Cardiac fibroblast (primary cell): ENCODE measurements around the gene MGST2.
A peak's percentile ranks its signal among the peaks of the same experiment; 100 is the strongest.

Experiments used
- DNase-seq, 2 donors: peaks; one replicate each; pipeline versions ENCODE4 v3.0.0 to v3.0.0-alpha.2; 2010; ENCODE audit warnings: low read depth in 2 of 2
- H3K4me3 ChIP-seq, 2 donors: replicated peaks in 1 of 2; 1 replicate in 1 of 2; 2 replicates in 1 of 2; pipeline ENCODE4 v1.5.1; 2011; ENCODE audit warnings: low read depth in 2 of 2, low read length in 2 of 2, mild to moderate bottlenecking in 2 of 2, moderate library complexity in 1 of 2
- TF ChIP-seq, protein P1 (sequence below): IDR thresholded peaks from one replicate; pipeline ENCODE4 v1.5.1; 2011; ENCODE audit warnings: low read depth, mild to moderate bottlenecking, low read length, inconsistent platforms

The MGST2 gene

GRCh38 chr4:139663561-139664138 is 2.0 kb upstream of the MGST2 start:
- TF ChIP-seq, protein P1, sequence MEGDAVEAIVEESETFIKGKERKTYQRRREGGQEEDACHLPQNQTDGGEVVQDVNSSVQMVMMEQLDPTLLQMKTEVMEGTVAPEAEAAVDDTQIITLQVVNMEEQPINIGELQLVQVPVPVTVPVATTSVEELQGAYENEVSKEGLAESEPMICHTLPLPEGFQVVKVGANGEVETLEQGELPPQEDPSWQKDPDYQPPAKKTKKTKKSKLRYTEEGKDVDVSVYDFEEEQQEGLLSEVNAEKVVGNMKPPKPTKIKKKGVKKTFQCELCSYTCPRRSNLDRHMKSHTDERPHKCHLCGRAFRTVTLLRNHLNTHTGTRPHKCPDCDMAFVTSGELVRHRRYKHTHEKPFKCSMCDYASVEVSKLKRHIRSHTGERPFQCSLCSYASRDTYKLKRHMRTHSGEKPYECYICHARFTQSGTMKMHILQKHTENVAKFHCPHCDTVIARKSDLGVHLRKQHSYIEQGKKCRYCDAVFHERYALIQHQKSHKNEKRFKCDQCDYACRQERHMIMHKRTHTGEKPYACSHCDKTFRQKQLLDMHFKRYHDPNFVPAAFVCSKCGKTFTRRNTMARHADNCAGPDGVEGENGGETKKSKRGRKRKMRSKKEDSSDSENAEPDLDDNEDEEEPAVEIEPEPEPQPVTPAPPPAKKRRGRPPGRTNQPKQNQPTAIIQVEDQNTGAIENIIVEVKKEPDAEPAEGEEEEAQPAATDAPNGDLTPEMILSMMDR: no peak
- peak in 1 of 2 donors; percentile 39 for DNase-seq
- H3K4me3 ChIP-seq: no peak overlapping the region

- H3K4me3 ChIP-seq: no peak overlapping the region
- TF ChIP-seq, protein P1: no peak
- DNase-seq: no peak
Measured at GRCh38 chr4:139664442-139664841, 1.2 kb upstream of the MGST2 start.

- peak overlapping the region; percentile 49 to 63 for H3K4me3 ChIP-seq
- TF ChIP-seq, protein P1: no peak
- DNase-seq: no peak
Measured at GRCh38 chr4:139665079-139665689, 435 bp upstream of the MGST2 start.

DNA sequence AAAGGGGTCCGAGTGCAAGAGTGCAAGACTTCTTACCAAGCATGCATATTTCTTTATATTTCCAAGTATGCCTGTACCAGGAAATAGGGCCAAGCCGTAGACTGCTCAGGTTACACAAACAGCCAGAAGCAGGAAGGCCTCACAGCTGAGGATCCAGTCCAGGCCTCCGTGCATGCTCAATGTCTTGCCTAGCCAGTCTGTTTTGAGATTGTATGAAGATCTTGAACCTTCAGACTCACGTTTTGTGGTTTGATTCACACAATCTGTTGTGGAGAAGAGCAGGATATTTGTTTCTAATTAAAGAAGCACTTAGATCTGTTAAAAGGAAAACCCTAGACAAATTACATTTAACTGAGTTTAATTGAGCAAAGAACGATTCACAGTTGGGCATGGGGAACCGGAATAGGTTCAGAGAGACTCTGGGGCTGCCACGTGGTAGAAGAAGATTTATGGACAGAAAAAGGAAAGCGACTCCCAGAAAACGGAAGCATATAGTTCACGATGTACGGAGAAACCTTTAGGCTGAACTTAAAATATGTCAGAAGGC is 1.2 kb downstream of the MGST2 start:
- DNase-seq: peak; percentile 45 to 72
- peak overlapping the region; percentile 49 to 63 for H3K4me3 ChIP-seq
- TF ChIP-seq, protein P1: no peak

GRCh38 chr4:139668036-139668435 is 2.4 kb downstream of the MGST2 start:
- TF ChIP-seq, protein P1: no peak
- no peak for DNase-seq
- no peak overlapping the region for H3K4me3 ChIP-seq

DNA sequence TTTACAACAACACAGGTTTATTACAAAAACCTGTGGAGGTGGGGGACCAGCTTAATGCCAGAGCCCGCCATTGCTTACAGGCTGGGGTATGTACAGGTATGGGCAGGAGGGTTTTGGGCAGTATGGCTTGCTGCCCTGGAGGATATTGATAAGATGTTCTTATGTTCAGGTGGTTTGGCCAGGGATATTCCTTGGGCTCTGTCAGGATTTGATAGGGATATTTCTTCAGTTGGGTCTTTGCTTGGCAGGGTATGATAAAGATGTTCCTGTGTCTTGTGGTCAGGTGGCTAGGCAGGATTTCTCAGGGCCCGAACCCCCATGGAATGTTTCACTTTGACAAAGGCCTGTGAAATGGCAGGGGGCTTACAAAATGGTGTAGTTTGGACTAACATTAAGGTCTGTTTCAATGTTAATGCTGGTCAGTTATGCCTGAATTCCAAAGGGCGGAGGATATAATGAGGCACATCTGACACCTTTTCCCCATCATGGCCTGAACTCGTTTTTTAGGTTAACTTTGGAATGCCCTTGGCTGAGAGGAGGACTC is 3.1 kb downstream of the MGST2 start:
- H3K4me3 ChIP-seq: no peak overlapping the region
- DNase-seq: no peak
- TF ChIP-seq, protein P1: no peak
